ENCODE results near the gene KIZ. TPM values are rescaled to one million over a fixed set of nuclear protein-coding genes. Genes with fewer than 3 reads are reported as not detected.

Gene KIZ
- polyA plus RNA-seq, 1 experiment = 13.6 TPM

DNA sequence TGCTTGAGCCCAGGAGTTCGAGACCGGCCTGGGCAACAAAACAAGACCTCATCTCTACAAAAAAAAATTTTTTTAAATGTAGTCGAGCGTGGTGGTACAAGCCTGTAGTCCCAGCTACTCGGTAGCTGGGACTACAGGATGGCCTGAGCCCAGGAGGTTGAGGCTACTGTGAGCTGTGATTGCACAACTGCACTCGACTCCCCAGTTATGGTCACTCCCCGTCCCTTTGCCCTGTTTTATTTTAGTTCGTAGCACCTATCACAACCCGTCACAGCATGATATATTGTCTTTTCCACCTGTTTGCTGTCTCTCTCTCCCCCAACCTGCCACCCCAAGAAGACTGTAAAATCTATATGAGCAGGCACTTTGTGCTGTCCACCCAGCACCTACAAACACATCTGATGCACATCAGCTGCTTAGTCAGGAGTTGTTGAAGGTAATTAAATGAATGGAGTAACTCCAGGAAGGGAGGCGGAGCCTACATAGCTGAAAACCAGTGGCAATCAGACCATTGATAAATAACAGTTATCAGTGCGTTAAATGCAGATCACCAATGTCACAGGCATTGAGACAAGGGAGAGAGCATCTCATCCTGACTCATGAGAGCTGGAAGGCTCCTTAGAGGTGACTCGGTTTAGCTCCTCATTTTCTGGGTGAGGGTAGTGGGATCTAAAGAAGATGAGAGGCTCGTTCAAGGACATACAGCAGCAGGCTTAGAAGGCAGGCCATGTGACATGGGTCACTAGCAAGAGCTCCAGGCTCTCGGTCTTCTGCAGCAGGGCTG, 162.9 kb downstream of the KIZ start:
- ChIA-PET POLR2A (no interaction called here), CTCF (interaction anchor here (1.4 kb wide), 1 partner anchor 53 kb away, joined by 3 read pairs; no protein-coding TSS in a partner anchor)
- Histone ChIP-seq H3K27me3 (ENCODE audit: control insufficient read depth, insufficient read depth, low read length) (no peaks in the 10 kb centered on the region), H3K36me3 (ENCODE audit: control insufficient read depth, insufficient read depth, low read length) (no peaks in the 10 kb centered on the region), H3K4me3 (ENCODE audit: low read depth, low read length) (no peak overlapping the region)
- TF ChIP-seq, protein P1, sequence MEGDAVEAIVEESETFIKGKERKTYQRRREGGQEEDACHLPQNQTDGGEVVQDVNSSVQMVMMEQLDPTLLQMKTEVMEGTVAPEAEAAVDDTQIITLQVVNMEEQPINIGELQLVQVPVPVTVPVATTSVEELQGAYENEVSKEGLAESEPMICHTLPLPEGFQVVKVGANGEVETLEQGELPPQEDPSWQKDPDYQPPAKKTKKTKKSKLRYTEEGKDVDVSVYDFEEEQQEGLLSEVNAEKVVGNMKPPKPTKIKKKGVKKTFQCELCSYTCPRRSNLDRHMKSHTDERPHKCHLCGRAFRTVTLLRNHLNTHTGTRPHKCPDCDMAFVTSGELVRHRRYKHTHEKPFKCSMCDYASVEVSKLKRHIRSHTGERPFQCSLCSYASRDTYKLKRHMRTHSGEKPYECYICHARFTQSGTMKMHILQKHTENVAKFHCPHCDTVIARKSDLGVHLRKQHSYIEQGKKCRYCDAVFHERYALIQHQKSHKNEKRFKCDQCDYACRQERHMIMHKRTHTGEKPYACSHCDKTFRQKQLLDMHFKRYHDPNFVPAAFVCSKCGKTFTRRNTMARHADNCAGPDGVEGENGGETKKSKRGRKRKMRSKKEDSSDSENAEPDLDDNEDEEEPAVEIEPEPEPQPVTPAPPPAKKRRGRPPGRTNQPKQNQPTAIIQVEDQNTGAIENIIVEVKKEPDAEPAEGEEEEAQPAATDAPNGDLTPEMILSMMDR (IDR thresholded peaks at IDR 0.05; ENCODE audit: insufficient read depth, low read depth, low read length) = no peak
- DNase-seq (ENCODE audit: low read depth) = no peak

DNA sequence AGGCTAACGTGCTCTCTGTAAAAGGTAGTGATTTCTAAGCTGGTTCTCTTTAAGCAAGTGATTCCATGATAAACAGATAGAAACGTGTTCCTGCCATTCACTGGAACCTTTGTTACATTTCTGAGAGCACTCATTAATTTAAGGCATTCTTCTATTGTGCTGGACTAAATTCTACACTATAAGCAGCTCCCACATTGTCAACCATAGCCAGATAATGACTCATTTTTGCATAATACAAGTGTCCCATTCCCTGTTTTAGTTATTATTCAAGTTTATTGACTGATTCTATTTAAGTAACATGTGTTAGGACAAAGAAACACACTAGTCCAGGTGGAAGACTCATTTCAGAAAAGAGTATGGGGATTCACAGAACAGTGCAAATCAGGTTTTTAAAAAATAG, 163.8 kb downstream of the KIZ start:
- ChIA-PET POLR2A (no interaction called here), CTCF (no interaction called here)
- H3K4me3 ChIP-seq (ENCODE audit: low read depth, low read length) = no peak overlapping the region
- TF ChIP-seq, protein P1 (IDR thresholded peaks at IDR 0.05; ENCODE audit: insufficient read depth, low read depth, low read length) = no peak
- DNase-seq (ENCODE audit: low read depth) = no peak
- no peaks in the 10 kb centered on the region for H3K36me3 ChIP-seq (ENCODE audit: control insufficient read depth, insufficient read depth, low read length)
- peaks cover 1% of the 10 kb centered on the region; the same call in 1 of the 2 replicates for H3K27me3 ChIP-seq (ENCODE audit: control insufficient read depth, insufficient read depth, low read length)

DNA sequence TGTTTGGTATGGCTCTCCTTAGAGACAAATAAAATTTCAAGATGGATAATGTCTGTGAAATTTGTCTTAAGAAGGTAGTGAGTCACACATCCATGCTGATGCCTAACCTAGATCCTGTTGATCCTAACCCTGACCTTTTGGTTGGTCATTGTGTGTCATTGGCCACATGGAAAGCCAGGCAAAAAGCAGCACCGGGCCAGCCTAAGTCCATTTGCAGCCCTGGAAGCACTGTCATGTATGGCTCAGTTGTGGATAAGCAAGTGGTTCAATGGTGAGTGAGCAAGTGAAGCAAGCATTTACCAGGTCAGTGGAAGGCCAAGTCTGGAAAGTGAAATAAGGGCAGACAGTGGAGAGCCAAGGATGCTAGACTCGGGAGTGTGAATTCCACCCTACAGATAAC, 165.1 kb downstream of the KIZ start:
- no peak overlapping the region for H3K4me3 ChIP-seq (ENCODE audit: low read depth, low read length)
- TF ChIP-seq, protein P1 (IDR thresholded peaks at IDR 0.05; ENCODE audit: insufficient read depth, low read depth, low read length) = no peak
- peaks cover 3% of the 10 kb centered on the region for H3K27me3 ChIP-seq (ENCODE audit: control insufficient read depth, insufficient read depth, low read length)
- CTCF ChIA-PET = no interaction called here
- POLR2A ChIA-PET = no interaction called here
- H3K36me3 ChIP-seq (ENCODE audit: control insufficient read depth, insufficient read depth, low read length) = no peaks in the 10 kb centered on the region
- DNase-seq (ENCODE audit: low read depth) = no peak

DNA sequence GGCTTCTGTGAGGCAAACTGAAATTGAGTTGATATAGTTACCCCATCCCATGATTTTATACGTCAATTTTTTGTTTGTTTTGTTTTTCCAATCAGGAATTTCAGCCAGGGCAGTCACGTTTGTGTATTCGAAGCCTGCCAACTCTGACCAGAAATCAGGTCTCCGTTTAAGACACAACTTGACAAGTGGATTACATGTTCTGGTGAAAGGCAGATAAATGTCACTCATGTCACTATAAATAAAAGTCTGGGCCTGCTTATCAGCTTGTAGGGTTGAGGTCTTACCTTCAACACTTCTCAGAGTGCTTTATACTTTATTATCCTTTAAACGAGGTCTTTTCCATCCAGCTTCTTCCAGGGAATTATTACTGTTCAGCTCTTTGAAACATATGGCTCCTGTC, 168.9 kb downstream of the KIZ start:
- POLR2A ChIA-PET = interaction anchor here (0.6 kb wide), 1 partner anchor 9 kb away, joined by 5 read pairs; no protein-coding TSS in a partner anchor
- CTCF ChIA-PET = no interaction called here
- H3K4me3 ChIP-seq (ENCODE audit: low read depth, low read length) = no peak overlapping the region
- H3K36me3 ChIP-seq (ENCODE audit: control insufficient read depth, insufficient read depth, low read length) = no peaks in the 10 kb centered on the region
- DNase-seq (ENCODE audit: low read depth) = no peak
- H3K27me3 ChIP-seq (ENCODE audit: control insufficient read depth, insufficient read depth, low read length) = peaks cover 6% of the 10 kb centered on the region
- TF ChIP-seq, protein P1 (IDR thresholded peaks at IDR 0.05; ENCODE audit: insufficient read depth, low read depth, low read length) = no peak

Small RNA genes within 50 kb of the gene (small RNA-seq; reads per million reads assigned to genes)
- not detected for gene RNA5SP477 (ENCODE audit: insufficient read length, low read depth, low replicate concordance)

Other genes starting within 250 kb of the KIZ start
- gene LINC00237, start 19.7 kb upstream of the KIZ start, polyA plus RNA-seq (2011; rRNA removed) = not detected in 2 replicates
- 48.9 and 67.7 TPM in 2 replicates for gene XRN2, start 177.2 kb downstream of the KIZ start, polyA plus RNA-seq (2011; rRNA removed)